GM12873 (cell line): ENCODE data around the gene HM13.

ENCODE experiments used
- TF ChIP-seq, protein P1 (sequence below): IDR thresholded peaks from 2 replicates; pipeline ENCODE4 v1.5.1; 2012; ENCODE audit warnings: low read depth, mild to moderate bottlenecking, moderate library complexity, low read length, control low read depth; ENCODE audit not compliant: insufficient read depth; ENCODE audit errors: missing control alignments

Gene HM13

GRCh38 chr20:31604567-31605030 is 90.4 kb downstream of the HM13 start:
- TF ChIP-seq, protein P1, sequence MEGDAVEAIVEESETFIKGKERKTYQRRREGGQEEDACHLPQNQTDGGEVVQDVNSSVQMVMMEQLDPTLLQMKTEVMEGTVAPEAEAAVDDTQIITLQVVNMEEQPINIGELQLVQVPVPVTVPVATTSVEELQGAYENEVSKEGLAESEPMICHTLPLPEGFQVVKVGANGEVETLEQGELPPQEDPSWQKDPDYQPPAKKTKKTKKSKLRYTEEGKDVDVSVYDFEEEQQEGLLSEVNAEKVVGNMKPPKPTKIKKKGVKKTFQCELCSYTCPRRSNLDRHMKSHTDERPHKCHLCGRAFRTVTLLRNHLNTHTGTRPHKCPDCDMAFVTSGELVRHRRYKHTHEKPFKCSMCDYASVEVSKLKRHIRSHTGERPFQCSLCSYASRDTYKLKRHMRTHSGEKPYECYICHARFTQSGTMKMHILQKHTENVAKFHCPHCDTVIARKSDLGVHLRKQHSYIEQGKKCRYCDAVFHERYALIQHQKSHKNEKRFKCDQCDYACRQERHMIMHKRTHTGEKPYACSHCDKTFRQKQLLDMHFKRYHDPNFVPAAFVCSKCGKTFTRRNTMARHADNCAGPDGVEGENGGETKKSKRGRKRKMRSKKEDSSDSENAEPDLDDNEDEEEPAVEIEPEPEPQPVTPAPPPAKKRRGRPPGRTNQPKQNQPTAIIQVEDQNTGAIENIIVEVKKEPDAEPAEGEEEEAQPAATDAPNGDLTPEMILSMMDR, result no peak

- TF ChIP-seq, protein P1, result no peak
Observed at GRCh38 chr20:31605031-31605901, 91.0 kb downstream of the HM13 start, which contains the start of gene ID1. Gene ID1, plus strand, starts transcription at chr20:31605289. Its CDS starts 99 bp downstream, at chr20:31605388.

DNA sequence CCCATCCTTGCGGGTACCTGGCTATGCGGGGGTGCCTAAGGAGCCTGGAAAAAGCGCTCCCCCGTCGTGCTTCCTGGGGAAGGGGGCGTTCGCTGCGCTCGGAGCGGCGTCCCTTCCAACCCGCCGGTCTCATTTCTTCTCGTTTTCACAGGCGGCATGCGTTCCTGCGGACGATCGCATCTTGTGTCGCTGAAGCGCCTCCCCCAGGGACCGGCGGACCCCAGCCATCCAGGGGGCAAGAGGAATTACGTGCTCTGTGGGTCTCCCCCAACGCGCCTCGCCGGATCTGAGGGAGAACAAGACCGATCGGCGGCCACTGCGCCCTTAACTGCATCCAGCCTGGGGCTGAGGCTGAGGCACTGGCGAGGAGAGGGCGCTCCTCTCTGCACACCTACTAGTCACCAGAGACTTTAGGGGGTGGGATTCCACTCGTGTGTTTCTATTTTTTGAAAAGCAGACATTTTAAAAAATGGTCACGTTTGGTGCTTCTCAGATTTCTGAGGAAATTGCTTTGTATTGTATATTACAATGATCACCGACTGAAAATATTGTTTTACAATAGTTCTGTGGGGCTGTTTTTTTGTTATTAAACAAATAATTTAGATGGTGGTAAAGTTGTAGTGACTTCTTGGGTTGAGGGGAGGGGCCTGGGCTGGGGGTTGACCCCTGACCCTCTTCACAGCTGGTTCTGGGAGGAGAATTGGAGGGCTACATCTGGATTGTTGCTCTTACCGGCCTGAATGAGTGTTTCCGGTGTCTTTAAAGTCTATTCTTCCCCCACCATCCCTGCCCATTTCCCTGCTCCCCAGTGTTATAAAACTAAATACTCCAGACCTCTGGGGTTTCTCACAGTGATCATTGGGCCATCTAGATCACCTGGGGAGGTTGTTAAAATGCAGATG is 91.9 kb downstream of the HM13 start:
- TF ChIP-seq, protein P1, result no peak

- TF ChIP-seq, protein P1, result no peak
Observed at GRCh38 chr20:31606804-31607639, 92.8 kb downstream of the HM13 start.

DNA sequence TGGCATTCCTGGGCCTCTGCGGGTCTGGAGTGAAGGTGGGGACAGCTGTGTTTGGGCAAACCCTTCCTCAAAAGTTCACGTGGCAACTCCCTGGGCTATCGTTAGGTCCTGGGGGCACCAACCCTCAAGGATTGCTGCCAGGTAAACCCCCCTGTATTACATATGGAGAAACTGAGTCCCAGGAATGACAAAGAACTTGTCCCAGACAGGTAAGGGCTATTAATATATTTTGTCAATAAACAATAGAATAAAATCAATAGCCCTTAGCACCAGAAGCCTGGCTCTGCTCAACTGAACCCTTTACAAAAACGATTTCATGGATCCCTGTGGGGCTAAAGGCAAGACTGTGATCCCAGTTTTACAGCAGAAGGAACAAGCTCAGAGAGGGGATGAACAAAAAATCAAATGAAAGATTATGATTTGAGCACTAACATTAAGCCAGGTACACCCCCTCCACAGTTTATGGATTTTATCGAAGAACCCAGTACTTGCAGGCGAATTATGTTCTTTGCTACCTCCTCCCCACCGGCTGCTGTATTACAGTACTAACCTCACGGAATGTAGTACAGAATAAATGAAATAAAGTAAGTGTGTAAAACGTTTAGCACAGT is 93.5 kb downstream of the HM13 start:
- TF ChIP-seq, protein P1, result no peak

- TF ChIP-seq, protein P1, result no peak
Observed at GRCh38 chr20:31608251-31608945, 94.2 kb downstream of the HM13 start.
